HG03039 (cell line): Measurements from ENCODE around the gene PTCH1.

Source experiments
- ATAC-seq: cut with Tn5 transposase; IDR thresholded peaks from one replicate; pipeline ENCODE4 v1.9.1; 2021; ENCODE audit warnings: mild to moderate bottlenecking, moderate library complexity; ENCODE audit not compliant: unreplicated experiment

The PTCH1 gene

DNA sequence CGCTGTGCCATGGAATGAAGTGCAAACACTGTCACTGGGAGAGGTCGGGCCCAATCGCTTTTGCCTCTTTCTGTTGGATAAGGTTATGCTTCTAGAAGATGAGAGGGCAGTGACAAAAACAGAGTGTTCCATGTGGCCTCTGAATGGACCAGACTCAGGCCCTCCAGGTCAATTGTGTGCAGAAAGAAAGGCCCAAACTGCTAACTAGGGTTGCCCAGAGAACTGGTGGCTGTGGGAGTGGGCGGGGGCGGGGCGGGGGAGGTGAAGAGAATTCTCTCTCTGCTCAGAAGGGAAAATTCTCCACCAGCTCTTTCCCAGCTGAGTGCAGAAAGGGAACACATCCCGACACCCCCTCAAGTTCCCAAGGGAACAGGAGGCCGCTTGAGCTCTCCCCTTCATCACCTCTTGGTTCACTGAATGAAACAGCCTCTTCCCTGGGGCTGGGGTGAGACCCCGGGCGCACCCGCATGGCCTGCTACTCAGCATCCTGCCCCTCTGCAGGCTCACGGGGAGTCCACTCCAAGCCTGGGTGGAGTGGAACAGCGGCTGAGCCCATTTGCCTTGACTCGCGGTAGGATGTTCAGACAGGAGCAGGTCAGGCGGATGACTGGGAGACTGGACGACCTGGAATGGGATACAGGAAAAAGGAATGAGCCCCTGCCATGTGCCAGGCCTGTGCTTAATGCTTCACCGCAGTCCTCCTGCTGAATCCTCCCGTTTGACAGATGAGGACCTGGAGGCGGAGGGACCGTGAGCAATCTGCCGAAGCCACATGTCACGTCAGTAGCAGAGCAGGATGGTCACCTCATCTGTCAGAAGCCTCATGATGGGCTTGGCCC lies 105.5 kb downstream of the PTCH1 start:
- no peak for ATAC-seq

DNA sequence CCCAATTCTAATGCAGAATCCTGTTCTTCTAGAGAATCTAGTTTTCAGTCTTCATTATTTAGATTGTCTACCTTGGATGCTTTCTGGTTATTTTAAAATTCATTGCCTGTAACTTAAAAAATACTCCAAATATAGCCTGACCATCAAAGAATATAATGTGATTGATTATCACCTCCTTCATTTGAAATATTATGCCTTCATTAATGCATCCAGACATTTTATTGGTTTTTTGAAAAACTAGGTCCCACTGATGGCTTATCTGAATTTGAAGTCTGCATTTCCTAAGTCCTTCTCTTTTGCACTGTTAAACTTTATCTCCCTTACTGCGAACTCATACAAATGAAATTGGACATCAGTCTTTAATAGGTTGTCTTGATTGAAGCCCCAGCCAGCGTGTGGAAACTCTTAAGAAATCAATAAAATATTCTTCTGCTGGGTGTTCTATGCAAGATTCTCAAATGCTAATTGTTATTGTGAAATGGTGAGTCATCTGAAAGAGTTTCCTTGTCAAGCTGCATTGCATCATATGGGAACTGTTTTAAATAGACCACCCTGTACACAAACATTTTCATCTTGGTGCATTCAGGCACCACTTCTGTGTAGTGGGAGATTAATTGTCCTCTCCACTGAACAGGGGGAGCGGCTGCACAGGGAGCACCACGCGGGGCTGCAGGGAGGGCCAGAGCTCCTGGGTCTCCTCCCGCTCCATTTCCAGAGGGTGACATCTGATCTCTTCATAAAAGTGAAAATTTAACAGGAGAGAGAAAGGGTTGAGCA lies 106.9 kb downstream of the PTCH1 start:
- no peak for ATAC-seq

DNA sequence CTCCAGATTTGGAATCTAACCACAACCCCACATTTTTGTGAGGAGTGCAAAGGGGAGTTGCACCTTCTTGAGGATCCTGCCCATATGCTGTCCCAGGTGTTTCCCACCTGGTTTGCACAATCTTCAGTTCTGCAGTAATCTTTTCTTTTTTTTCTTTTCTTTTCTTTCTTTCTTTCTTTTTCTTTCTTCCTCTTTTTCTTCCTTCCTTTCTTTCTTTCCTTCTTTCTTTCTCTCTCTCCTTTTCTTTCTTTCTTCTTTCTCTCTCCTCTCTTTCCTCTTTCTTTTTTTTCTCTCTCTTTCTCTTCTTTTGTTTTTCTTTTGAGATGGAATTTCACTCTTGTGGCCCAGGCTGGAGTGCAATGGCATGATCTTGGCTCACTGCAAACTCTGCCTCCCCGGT lies 109.2 kb downstream of the PTCH1 start:
- ATAC-seq = no peak

DNA sequence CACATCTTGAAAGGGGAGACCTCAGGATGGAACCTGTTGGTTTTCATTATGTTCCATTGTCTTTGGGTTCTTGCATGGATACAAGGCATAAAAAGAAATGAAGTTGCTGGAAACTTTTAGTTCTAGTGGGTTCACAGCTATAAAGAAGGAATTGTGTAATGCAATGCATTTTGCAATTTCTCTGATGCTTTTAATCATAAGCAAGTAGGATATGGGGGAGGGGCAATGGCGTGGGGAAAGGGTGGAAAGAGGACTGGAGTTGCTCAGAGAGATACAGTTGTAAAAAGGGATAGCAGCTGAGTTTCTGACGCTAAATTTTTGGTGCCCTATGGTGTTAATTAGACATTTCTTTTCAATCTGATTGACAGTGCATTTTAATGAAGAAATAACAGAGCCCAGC lies 110.7 kb downstream of the PTCH1 start:
- no peak for ATAC-seq

DNA sequence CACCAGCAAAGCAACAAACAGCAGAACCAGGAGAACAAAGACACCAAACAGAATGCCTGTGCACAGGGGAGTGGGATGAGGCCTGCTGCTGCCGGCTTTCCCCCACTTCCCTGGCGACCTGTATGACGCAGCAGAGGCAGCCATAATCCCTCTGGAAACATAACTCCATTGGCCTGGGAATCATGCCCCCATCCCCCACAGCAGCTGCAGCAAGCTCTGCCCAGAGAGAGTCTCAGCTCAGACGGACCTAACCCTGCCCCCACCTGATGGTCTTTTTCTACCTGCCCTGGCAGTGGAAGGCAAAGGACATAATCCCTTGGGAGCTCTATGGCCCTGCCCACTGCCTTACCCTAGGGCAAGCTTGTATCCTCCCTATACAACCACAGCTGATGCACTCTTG lies 117.5 kb downstream of the PTCH1 start:
- ATAC-seq = no peak
